ENCODE results near the gene OXGR1.
"Not testable (repeated sequence)": the region's sequence is repeated elsewhere in the genome, so short reads cannot be mapped to it uniquely, and the experiment has no call there.

The OXGR1 gene

GRCh38 chr13:96994017-96994857 is at the start of gene OXGR1:
Gene OXGR1 (minus strand): TSS chr13:96994476. CDS start chr13:96987759, 6,717 bp downstream.
- H3K4me1 ChIP-seq (ENCODE audit: control insufficient read depth, insufficient read depth, low read length), result peaks cover 3% of the 10 kb centered on the region
- H3K36me3 ChIP-seq (ENCODE audit: control insufficient read depth in 2 of 2, insufficient read depth in 2 of 2, low read length in 2 of 2), result no peaks in the 10 kb centered on the region
- H3K9ac ChIP-seq (ENCODE audit: low read length in 2 of 2), result no peak within 1 kb of the TSS
- peaks cover 13 to 37% of the 10 kb centered on the region in 2 donors for H3K27me3 ChIP-seq (ENCODE audit: control insufficient read depth in 1 of 2, insufficient read depth in 2 of 2, low read length in 2 of 2)
- no peaks in the 10 kb centered on the region for H3K9me3 ChIP-seq (ENCODE audit: control insufficient read depth in 2 of 2, low read length in 2 of 2)
- H3K4me3 ChIP-seq (ENCODE audit: low read length in 2 of 2), result peak within 1 kb of the TSS; percentile 59 to 71
- H3K27ac ChIP-seq (ENCODE audit: low read length), result no peak within 1 kb of the TSS

DNA sequence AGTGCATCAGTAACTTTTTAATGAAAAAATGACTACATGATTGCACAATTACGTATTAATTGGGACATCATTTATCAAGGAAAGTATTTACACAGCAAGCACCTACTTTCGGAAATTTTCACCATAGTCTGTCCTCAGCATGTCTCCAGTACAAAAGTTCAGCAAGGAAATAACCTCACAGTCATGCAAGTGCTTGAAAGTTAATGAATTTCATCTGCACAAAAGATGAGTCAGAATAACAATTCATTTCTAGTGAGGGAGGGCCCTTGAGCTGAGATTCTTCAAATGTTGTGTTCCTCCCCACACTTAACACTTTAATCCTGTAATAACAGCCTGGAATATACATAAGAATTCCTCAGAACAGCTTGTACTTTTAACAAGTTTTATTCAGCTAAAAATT is 49.0 kb upstream of the OXGR1 start:
- no peak overlapping the region for H3K4me3 ChIP-seq (ENCODE audit: low read length in 2 of 2)
- no peaks in the 10 kb centered on the region for H3K36me3 ChIP-seq (ENCODE audit: control insufficient read depth in 2 of 2, insufficient read depth in 2 of 2, low read length in 2 of 2)
- no peak overlapping the region for H3K9ac ChIP-seq (ENCODE audit: low read length in 2 of 2)
- H3K27ac ChIP-seq (ENCODE audit: low read length), result no peak overlapping the region
- no peaks in the 10 kb centered on the region for H3K27me3 ChIP-seq (ENCODE audit: control insufficient read depth in 1 of 2, insufficient read depth in 2 of 2, low read length in 2 of 2)
- H3K9me3 ChIP-seq (ENCODE audit: control insufficient read depth in 2 of 2, low read length in 2 of 2), result no peaks in the 10 kb centered on the region
- H3K4me1 ChIP-seq (ENCODE audit: control insufficient read depth, insufficient read depth, low read length), result no peaks in the 10 kb centered on the region

- no peak overlapping the region for H3K9ac ChIP-seq (ENCODE audit: low read length in 2 of 2)
- no peaks in the 10 kb centered on the region for H3K9me3 ChIP-seq (ENCODE audit: control insufficient read depth in 2 of 2, low read length in 2 of 2)
- H3K4me3 ChIP-seq (ENCODE audit: low read length in 2 of 2), result no peak overlapping the region
- no peaks in the 10 kb centered on the region for H3K36me3 ChIP-seq (ENCODE audit: control insufficient read depth in 2 of 2, insufficient read depth in 2 of 2, low read length in 2 of 2)
- no peaks in the 10 kb centered on the region for H3K4me1 ChIP-seq (ENCODE audit: control insufficient read depth, insufficient read depth, low read length)
- no peaks in the 10 kb centered on the region for H3K27me3 ChIP-seq (ENCODE audit: control insufficient read depth in 1 of 2, insufficient read depth in 2 of 2, low read length in 2 of 2)
- H3K27ac ChIP-seq (ENCODE audit: low read length), result no peak overlapping the region
Observed at GRCh38 chr13:97030705-97031452, 36.6 kb upstream of the OXGR1 start.

DNA sequence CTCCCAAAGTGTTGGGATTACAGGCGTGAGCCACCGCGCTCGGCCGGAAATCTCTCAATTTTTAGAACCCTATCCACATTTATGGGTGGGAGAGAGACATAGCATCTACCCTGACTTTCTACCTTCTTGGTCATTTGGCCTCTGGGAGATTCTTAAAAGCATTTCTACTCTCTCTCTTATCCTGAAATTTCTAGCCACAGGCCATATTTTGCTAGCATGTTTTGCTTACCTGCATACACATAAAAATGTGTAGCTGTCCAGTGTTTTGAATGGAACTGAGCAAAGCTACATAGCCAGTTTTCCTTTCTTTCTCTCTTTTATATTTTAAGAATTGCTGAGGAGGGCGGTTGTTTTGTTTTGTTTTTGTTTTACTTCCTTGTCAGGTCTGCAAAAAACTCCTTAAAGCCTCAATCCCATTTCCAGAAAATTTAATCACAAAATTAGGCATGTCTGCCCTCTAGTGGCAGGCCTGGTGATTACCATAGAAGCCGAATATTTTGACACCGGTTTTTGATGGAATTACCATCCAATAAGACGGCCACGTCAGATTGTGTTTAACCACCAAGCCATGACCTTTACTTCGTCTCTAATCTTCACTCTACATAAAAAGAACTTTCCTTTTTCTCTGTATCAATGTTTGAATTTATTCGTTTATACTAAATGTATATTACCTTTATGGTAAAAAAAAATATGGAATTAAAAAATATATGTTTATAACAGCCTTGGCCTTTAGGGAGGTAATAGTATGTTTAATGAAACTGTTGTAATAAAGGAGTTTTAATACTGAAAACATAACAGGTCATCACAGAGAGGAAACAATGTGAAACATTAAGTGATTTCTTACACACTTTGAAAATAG is 34.4 kb upstream of the OXGR1 start:
- no peaks in the 10 kb centered on the region for H3K27me3 ChIP-seq (ENCODE audit: control insufficient read depth in 1 of 2, insufficient read depth in 2 of 2, low read length in 2 of 2)
- no peaks in the 10 kb centered on the region for H3K4me1 ChIP-seq (ENCODE audit: control insufficient read depth, insufficient read depth, low read length)
- no peaks in the 10 kb centered on the region for H3K9me3 ChIP-seq (ENCODE audit: control insufficient read depth in 2 of 2, low read length in 2 of 2)
- H3K9ac ChIP-seq (ENCODE audit: low read length in 2 of 2), result no peak overlapping the region
- H3K4me3 ChIP-seq (ENCODE audit: low read length in 2 of 2), result no peak overlapping the region
- no peak overlapping the region for H3K27ac ChIP-seq (ENCODE audit: low read length)
- H3K36me3 ChIP-seq (ENCODE audit: control insufficient read depth in 2 of 2, insufficient read depth in 2 of 2, low read length in 2 of 2), result no peaks in the 10 kb centered on the region

DNA sequence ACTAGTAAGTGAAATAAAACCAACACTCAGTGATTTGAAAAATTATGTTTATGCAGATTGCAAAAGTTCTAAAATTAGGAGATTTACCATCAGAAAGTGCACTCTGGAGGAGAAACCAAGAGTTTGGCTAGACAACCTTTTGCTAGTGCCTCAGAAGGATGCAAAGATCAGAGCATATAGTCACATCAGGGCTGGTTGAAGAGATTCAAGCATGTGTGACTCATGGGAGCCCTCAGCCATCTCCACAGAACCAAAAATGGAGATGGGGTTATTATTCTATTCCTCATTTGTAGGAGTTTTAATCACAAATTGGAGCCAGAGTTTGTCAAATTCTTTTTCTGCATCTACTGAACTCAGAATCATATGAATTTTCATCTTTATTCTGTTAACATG is 32.9 kb upstream of the OXGR1 start:
- H3K4me1 ChIP-seq (ENCODE audit: control insufficient read depth, insufficient read depth, low read length), result no peaks in the 10 kb centered on the region

GRCh38 chr13:97026531-97027161 is 32.4 kb upstream of the OXGR1 start:
- no peak overlapping the region for H3K9ac ChIP-seq (ENCODE audit: low read length in 2 of 2)
- no peaks in the 10 kb centered on the region for H3K4me1 ChIP-seq (ENCODE audit: control insufficient read depth, insufficient read depth, low read length)
- no peak overlapping the region for H3K27ac ChIP-seq (ENCODE audit: low read length)
- no peaks in the 10 kb centered on the region for H3K9me3 ChIP-seq (ENCODE audit: control insufficient read depth in 2 of 2, low read length in 2 of 2)
- H3K4me3 ChIP-seq (ENCODE audit: low read length in 2 of 2), result no peak overlapping the region
- H3K36me3 ChIP-seq (ENCODE audit: control insufficient read depth in 2 of 2, insufficient read depth in 2 of 2, low read length in 2 of 2), result no peaks in the 10 kb centered on the region
- H3K27me3 ChIP-seq (ENCODE audit: control insufficient read depth in 1 of 2, insufficient read depth in 2 of 2, low read length in 2 of 2), result no peaks in the 10 kb centered on the region

More for the DNA sequence above, 32.9 kb upstream of the OXGR1 start:
- Histone ChIP-seq H3K36me3 (ENCODE audit: control insufficient read depth in 2 of 2, insufficient read depth in 2 of 2, low read length in 2 of 2) (no peaks in the 10 kb centered on the region), H3K9ac (ENCODE audit: low read length in 2 of 2) (no peak overlapping the region), H3K4me3 (ENCODE audit: low read length in 2 of 2) (no peak overlapping the region), H3K27ac (ENCODE audit: low read length) (no peak overlapping the region), H3K9me3 (ENCODE audit: control insufficient read depth in 2 of 2, low read length in 2 of 2) (no peaks in the 10 kb centered on the region), H3K27me3 (ENCODE audit: control insufficient read depth in 1 of 2, insufficient read depth in 2 of 2, low read length in 2 of 2) (no peaks in the 10 kb centered on the region)

- H3K36me3 ChIP-seq (ENCODE audit: control insufficient read depth in 2 of 2, insufficient read depth in 2 of 2, low read length in 2 of 2); H3K4me1 ChIP-seq (ENCODE audit: control insufficient read depth, insufficient read depth, low read length): not testable (repeated sequence)
Observed at GRCh38 chr13:97023812-97024211, 29.5 kb upstream of the OXGR1 start.

GRCh38 chr13:97023117-97023516 is 28.8 kb upstream of the OXGR1 start:
- no peaks in the 10 kb centered on the region for H3K4me1 ChIP-seq (ENCODE audit: control insufficient read depth, insufficient read depth, low read length)
- H3K36me3 ChIP-seq (ENCODE audit: control insufficient read depth in 2 of 2, insufficient read depth in 2 of 2, low read length in 2 of 2), result no peaks in the 10 kb centered on the region
- H3K9me3 ChIP-seq (ENCODE audit: control insufficient read depth in 2 of 2, low read length in 2 of 2), result no peaks in the 10 kb centered on the region
- H3K27ac ChIP-seq (ENCODE audit: low read length), result no peak overlapping the region
- no peak overlapping the region for H3K4me3 ChIP-seq (ENCODE audit: low read length in 2 of 2)
- no peak overlapping the region for H3K9ac ChIP-seq (ENCODE audit: low read length in 2 of 2)
- no peaks in the 10 kb centered on the region for H3K27me3 ChIP-seq (ENCODE audit: control insufficient read depth in 1 of 2, insufficient read depth in 2 of 2, low read length in 2 of 2)

More at GRCh38 chr13:97023812-97024211, 29.5 kb upstream of the OXGR1 start:
- H3K9ac ChIP-seq (ENCODE audit: low read length in 2 of 2); H3K9me3 ChIP-seq (ENCODE audit: control insufficient read depth in 2 of 2, low read length in 2 of 2); H3K27ac ChIP-seq (ENCODE audit: low read length); H3K27me3 ChIP-seq (ENCODE audit: control insufficient read depth in 1 of 2, insufficient read depth in 2 of 2, low read length in 2 of 2); H3K4me3 ChIP-seq (ENCODE audit: low read length in 2 of 2): not testable (repeated sequence)

DNA sequence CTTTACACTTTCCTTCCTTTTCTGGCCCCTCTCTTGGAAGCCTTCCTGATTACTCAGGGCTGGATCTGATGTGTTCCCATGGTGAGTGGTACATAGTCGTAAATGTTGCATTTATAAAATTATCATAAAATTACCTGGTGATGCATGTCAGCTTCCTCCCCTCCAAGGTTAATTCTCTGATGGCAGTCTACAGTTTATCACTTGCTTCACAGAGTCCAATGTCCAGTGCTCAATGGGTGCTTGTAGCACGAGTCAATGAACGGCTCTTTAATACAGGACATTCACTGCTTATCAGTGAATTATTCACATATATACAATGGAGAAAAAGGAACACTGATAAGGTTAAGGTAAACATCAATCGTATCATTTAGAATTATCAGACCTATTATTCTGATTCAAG is 27.0 kb upstream of the OXGR1 start:
- no peak overlapping the region for H3K27ac ChIP-seq (ENCODE audit: low read length)
- H3K9ac ChIP-seq (ENCODE audit: low read length in 2 of 2), result no peak overlapping the region
- no peak overlapping the region for H3K4me3 ChIP-seq (ENCODE audit: low read length in 2 of 2)

DNA sequence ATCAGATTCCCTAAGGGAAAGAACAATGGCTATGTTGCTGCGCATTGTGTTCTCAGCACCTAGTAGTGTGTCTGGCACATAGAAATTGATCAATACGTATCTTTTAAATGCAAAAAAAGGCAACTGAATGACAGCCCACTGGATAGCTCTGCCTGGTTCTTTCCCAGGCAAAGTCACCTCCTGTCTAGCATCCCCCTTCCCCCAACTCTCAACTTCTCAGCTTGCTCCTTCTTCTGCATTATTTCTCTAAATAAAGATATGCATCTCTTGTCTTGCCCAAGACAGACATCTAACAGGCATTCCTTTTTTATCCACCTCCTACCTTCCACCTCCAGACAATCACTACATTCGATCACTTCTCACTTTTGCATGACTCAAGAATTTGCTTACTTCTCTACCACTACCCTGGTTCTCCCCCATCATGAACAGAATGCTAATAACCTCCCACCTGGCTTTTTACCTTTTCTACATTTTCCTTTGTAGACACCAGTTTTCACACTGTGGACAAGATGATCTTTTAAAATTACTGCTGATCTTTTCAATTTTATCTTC is 26.5 kb upstream of the OXGR1 start:
- Histone ChIP-seq H3K4me3 (ENCODE audit: low read length in 2 of 2) (no peak overlapping the region), H3K9me3 (ENCODE audit: control insufficient read depth in 2 of 2, low read length in 2 of 2) (no peaks in the 10 kb centered on the region), H3K27me3 (ENCODE audit: control insufficient read depth in 1 of 2, insufficient read depth in 2 of 2, low read length in 2 of 2) (no peaks in the 10 kb centered on the region), H3K4me1 (ENCODE audit: control insufficient read depth, insufficient read depth, low read length) (no peaks in the 10 kb centered on the region), H3K9ac (ENCODE audit: low read length in 2 of 2) (no peak overlapping the region), H3K36me3 (ENCODE audit: control insufficient read depth in 2 of 2, insufficient read depth in 2 of 2, low read length in 2 of 2) (no peaks in the 10 kb centered on the region), H3K27ac (ENCODE audit: low read length) (no peak overlapping the region)

More for the DNA sequence above, 27.0 kb upstream of the OXGR1 start:
- Histone ChIP-seq H3K36me3 (ENCODE audit: control insufficient read depth in 2 of 2, insufficient read depth in 2 of 2, low read length in 2 of 2) (no peaks in the 10 kb centered on the region), H3K27me3 (ENCODE audit: control insufficient read depth in 1 of 2, insufficient read depth in 2 of 2, low read length in 2 of 2) (no peaks in the 10 kb centered on the region), H3K9me3 (ENCODE audit: control insufficient read depth in 2 of 2, low read length in 2 of 2) (no peaks in the 10 kb centered on the region), H3K4me1 (ENCODE audit: control insufficient read depth, insufficient read depth, low read length) (no peaks in the 10 kb centered on the region)
